GM18517 (cell line): Measurements from ENCODE around the gene SWI5.

Experiments used
- ATAC-seq: cut with Tn5 transposase; IDR thresholded peaks from one replicate; pipeline ENCODE4 v1.9.1; 2021; ENCODE audit warnings: mild to moderate bottlenecking, moderate library complexity; ENCODE audit not compliant: unreplicated experiment

The SWI5 gene

DNA sequence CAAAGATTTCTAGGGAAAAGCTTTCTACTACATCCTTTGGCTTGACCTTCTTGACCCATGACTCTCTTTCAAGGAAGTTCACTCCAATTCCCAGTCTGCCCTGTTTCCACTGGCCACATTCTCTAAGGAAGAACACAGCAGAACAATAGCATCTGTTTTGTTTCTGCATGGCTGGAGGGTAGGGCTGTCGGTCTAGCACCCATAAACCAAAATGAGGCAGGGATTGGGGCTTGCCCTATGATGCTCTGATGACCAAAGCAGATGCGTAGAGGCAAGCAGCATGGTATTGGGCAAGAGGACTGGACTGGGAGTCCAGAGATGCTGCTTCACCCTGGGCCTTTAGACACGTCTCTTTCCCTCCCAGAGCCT lies 24.4 kb upstream of the SWI5 start:
- ATAC-seq = no peak

DNA sequence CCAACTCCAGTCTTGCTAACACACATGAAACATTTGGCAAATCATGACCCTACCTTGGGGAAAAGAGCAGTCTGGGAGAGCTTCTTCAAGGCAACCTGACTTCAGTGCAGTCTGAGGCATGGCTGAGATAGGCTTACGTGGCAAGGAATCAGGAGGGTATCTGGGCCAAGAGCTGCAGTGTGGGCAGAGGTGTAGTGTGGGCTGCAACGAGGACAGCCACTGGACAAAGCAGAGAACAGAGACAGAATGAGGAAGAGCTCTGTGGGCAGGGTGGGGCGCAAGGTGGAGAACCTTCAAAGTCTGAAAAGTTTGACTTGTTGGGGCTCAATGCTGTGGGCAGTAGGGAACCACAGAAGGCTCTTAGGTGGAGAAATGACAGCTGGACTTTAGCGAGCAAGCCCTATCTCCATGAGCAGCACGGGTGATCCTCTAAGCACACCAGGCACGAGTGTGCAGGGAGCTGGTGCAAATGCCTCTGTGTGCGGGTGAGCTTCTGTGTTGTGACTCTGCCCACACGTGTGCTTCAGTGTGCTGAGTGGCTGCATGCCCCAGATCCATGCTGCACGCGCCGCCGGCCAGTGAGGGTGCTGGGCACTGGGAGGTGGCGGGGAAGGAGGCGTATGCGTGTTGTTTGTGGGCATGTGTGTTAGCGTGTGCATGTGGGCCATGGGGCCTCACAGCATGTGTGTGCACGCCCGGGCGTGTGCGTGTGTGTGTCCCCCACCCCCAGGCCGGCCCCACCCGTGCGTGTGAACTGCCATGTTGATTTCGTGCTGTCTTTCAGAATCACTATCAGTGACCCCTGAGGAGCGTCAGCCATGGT lies 23.5 kb upstream of the SWI5 start:
- ATAC-seq = no peak

DNA sequence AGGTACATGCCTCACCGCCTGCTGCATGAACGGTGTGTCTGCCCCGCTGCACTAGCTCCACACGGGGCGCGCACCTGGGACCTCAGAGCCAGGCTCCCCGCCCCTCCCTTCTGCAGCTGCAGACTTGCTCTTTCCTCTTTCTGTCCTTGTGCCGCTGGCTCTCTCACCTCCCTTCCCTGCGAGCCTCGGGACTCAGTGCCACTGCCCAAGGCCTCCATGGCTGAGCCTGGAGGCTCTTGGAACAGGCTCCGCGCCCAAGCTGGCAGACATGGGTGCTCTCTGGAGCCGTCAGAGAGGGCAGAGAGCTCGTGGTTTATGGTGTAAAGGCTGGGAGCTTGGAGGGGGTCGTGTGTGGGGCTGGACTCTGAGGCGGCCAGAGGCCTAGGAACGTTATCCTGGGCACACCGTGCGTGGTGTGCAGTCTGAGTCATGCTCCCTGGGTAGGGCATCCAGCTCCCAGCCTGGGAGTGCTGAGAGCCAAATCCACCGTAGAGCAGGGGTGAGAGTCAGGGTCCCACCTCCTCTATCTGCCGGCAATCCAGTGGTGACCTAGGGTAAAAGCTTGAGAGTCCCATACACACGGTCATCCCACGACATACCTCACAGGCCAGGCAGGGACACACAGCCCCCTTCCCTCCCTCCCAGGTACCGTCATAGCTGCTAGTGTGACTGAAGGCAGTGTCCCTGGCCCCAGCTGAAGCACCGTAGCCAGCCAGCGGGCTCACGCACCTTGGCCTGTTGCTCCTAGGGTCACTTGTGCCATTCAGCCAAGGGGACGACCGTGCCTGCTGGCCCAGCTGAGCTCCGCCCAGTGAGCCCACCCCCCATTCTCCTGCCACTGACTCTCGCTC lies 22.7 kb upstream of the SWI5 start:
- no peak for ATAC-seq

DNA sequence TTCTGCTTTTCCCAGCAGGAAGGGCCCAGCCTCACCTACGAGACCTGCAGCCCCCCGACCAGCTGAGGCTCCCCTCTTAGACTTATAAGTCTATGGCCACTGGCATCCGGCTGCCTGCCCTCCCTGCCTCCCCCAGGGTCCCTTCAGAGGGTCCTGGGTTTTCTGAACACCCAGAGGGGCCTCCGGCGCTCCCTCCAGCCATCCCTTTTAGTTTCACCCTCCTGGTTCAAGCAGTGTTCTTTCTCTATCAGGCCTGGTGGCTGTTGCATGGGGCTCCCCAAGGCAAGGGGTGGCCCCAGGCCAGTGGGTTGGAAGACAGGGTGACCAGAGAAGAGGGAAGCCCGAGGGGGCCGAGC lies 22.1 kb upstream of the SWI5 start:
- ATAC-seq = no peak

DNA sequence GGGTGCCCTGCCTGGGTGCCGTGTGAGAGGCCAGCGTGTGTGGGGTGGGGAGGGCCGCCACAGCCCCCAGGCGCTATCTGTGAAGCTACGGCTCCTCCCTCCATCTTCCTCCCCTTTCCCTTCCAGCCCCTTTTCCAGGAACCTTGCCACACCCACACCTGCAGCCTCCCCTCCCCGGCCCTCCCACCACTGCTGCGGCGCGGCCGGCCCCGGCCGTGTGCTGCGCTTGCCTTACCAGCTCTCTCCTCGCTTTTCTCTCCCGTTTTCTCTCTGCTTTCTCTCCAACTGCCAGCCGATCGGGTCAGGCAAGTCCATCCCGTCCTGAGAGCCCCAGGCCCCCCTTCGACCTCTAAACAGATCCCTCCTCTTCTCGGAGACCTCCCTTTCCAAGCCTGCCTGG lies 21.7 kb upstream of the SWI5 start:
- ATAC-seq = no peak

DNA sequence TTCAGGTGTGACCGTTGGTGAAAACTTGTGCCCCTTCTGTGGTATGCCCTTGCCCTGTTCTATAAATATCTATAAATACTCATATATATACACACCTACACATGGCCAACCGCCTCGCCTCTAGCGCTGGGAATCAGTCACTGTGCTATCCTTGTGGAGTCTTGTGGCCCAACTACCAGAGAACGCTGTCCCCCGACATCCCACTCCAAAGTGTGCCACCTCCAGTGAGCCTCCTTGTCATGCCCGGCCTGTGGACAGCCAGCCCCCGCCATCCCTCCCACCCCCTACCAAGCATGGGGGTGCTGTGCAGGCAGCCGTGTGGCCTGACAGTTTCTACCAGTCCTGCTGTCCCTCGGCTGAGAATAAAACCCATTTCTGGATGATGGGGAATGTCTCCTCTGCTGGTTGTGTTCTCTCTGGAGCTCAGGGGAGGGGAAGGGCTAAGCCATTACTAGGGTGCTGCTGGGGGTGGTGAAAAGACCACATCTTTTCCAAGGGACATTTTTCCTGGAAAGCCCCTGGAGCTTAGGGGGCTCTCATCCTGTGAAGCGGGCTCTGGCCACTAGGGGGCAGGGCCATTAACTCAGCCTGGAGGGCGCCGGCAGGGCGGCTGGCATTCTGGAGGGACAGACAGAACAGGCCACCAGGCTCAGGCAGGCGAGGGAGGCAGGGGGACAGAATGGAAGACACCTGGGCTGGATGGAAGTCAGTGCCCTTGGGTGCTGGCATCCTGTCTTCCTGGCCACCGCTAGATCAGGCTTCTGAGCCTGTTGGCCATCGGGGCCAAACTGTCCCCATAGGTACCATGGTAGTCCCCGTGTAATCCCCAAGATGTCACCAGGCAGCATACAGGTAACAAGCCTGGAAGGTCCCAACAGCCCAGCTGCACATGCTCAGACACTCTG lies 21.0 kb upstream of the SWI5 start:
- ATAC-seq = no peak

DNA sequence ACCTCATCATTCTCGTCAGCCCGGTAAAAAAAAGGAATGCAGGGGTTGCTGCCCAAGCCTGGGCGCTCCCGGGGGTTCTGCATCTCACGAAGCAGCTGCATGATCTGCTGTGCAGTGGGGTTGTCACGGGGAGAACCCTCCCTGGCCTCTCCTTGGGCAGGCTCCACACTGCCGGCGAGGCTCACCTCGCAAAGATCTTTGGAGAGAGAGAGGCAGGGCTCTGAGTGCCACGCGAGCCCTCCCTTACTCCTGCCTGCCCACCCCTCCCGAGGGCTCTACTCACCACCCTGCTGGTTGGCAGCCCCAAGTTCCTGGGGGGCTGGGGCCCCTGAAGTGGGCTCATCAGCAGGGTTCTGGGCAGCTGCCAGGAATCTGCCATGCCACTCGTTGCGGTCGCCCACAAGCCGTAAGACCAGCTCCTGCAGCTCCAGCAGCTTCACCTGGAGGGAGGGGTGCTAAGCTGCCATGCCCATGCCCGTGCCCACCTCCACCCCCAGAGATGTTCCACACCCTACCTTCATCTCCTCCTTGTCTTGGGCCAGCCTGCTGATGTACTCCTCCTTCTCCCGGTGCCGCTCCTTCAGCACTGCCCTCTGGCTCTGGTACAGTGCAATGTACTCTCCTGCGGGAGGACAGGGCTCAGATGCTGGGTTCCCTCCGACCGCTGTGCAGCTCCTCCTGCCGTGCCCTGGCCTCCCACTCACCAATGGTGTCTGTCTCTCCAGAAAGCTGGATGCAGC lies 18.8 kb upstream of the SWI5 start:
- no peak for ATAC-seq

DNA sequence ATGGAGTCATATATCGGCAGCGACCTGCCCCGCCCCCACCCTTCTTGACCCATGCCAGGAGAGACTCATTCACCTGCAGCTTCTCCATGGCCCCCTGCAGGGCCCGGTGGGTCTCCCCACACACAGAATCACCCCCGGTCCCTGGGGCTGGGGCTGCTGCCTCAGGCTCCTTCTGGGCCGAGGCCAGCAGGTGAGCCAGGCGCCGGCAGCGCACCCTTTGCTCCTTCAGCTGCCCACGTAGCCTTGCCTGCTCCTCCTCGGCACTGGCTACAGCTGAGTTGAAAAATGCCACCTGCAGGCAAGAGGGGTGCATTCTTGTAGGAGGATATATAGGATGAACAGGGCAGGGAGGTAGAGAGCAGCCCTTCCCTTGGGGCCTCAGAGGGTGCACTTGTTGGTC lies 18.2 kb upstream of the SWI5 start:
- no peak for ATAC-seq

DNA sequence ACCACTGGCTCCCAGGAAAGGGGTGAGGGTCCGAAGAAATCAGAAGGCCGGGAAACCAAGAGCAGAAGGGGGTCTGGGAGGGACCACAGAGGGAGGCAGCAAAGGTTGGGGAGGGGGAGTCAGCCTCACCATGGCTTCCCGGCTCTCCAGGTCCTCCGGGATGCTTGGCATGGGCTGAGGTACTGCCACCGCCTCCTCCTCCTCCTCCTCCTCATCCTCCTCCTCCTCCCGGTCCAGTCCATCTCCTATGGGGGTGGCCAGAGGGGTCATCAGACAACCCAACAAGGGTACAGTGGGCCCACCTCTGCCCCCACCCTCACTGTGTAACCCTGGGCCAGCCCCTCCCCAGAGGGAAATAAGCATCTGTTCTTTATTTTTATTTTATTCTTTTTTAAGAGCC lies 17.8 kb upstream of the SWI5 start:
- no peak for ATAC-seq

DNA sequence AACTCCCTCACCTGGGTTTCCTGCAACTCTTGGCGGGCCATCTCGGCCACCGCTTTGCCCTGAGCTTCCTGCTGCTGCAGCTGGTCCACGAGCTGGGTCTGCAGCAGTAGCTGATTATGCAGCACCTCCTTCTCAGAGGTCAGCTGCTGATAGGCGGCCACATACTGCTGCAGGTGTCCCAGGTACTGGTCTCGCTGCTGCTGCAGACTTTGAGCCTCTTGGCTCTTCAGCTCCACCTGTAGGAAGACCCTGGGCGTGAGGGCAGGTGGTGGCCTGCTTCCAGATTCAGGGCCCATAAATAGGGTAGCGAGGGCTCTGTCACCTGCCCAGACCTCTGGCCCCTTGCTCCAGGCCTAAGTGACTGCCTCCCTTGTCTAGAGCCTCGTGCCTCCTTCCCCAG lies 16.9 kb upstream of the SWI5 start:
- no peak for ATAC-seq

DNA sequence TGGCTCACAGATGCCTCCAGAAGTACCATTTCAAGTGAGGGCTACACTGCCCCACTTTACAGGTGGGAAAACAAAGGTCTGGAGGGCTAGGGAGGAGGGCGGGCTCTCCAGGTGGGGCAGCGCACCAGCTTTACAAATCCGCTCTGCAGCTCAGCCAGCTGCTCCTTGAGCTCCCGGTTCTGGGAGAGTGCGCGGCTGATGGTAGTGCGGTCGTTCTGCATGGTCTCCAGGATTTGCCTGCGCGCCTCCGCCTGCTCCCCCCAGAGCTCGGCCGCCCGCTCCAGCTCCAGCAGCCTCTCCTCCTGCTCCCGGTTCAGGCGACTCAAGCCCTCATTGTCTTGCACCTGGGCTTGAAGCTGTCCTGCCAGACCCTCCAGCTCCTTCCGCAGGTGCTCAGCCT lies 15.7 kb upstream of the SWI5 start:
- no peak for ATAC-seq

DNA sequence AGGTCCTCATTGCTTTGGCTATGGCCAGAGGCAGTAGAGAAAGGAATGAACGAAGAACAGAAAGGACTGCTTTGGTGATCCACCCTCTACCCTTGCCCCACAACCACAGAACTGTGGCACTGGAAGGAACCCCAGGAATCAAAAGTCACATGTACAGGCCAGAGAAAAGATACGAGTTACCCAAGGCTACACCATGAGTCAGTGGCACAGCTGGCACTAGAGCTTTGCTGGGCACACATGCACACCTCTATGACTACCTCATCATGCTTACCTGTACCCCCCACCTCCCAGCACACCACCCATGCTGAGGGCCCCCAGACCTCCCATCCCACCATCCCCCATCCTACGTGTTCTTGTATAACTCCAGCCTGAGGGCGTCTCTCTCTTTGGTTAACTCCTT lies 13.4 kb upstream of the SWI5 start:
- ATAC-seq = no peak

DNA sequence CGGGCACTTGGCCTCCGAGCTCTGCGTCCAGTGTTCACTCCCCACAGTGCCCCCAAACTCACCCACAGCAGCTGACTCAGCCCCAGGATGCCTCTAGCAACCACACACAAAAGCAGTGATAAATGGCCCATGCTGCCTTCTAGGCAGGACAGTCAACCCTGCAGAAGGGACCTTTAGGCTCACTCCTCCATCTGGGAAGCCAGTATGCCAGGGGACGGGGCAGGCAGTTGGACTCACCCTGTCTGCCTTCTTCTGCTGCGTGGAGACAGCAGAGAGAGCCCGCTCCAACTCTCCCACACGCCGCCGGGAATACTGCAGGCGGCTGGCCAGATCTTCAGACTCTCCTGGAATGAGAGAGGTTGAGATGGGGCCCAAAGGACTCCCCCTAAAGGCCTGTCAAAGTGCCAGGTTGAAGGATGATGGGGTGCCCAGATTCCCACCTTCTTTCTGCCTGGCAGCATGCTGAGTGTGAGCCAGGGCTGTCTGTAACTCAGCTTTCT lies 10.7 kb upstream of the SWI5 start:
- ATAC-seq = no peak

DNA sequence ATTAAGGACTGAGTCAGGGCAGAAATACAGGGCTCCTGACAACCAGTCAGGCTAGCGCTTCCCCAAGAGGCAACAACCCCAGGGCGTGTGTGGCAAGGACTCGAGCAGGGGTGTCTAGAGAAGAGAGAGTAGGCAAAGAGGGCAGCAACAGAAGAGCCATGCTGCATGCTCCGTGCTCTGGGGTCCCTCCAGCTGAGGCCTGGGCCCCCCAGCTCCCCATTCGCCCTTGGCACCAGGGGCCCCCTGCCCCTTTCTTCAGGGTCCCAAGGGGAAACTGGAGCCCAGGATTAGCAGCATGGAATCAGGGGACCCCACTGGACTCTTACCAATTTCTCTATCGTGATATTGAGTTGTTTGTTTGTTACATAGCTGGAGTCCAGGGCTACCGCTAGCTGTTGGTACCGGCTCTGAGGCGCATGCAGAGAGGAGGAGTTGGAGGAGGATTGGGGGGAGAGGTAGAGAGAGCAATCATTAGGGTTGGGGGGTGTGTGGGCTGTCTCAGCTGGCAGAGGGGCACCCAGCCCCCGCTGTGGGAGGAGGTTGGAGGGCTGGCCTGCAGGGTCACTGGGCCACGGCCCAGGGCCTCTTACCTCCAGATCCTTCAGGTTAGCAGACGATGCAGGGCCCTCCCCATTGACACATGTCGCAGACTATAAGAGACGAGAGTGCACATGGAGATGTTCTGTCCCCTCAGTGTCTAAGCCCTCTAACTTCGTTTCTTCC lies 9.0 kb upstream of the SWI5 start:
- no peak for ATAC-seq

DNA sequence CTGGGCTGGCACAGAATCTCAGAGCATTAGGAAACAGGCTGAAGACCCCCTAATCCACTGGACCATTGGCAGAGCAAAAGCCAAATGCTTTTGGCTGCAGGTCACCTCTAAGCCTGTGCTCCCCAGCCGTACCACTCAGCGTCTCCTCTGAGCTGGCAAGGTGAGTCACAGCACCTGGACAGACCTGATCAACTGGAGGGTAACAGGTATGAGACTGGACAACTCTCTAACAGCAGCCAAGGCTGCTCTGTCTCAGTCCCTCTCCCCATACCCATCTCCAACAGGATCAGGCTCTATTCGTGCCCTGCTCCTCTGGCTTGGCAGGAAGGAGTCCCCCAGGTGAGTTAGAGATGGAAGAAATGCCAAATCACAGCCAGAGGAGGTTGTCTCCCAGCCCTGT lies 5.0 kb upstream of the SWI5 start:
- ATAC-seq = no peak

DNA sequence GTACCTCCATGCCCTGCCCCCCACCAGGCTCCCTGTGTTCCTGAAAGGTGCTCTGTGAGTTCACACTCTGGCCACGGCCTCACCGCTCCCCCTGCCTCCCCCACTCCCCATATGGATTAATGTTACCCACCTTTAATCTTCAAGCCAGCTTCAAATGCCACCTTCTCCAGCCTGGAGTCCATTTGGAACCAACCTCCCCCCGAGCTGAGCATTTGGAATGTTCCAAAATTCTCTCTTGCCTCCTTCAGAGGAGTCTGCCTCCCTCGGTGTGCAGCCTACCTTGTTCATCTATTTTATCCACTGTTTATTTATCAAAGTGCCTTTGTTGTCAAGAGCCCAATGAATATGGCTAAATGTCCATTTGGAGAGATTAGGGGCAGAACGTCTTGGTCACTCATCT lies 4.6 kb upstream of the SWI5 start:
- no peak for ATAC-seq

DNA sequence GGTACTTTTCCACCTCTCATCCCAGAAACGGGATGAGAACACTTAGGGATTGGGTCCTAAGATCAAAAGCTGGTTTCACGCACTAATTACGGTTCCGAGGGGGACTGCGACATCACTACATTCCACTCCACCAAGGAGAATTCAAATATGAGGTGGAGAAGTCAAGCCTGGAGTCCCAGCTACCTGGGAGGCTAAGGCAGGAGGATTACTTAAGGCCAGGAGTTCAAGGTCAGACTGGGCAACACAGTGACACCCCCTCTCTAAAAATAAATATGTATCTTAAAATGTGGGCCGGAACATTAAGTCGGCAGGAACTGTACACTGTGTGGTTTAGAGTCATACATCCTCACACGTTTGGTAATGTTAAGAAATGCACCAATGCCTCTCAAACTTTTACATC lies 1.8 kb upstream of the SWI5 start:
- ATAC-seq = no peak

DNA sequence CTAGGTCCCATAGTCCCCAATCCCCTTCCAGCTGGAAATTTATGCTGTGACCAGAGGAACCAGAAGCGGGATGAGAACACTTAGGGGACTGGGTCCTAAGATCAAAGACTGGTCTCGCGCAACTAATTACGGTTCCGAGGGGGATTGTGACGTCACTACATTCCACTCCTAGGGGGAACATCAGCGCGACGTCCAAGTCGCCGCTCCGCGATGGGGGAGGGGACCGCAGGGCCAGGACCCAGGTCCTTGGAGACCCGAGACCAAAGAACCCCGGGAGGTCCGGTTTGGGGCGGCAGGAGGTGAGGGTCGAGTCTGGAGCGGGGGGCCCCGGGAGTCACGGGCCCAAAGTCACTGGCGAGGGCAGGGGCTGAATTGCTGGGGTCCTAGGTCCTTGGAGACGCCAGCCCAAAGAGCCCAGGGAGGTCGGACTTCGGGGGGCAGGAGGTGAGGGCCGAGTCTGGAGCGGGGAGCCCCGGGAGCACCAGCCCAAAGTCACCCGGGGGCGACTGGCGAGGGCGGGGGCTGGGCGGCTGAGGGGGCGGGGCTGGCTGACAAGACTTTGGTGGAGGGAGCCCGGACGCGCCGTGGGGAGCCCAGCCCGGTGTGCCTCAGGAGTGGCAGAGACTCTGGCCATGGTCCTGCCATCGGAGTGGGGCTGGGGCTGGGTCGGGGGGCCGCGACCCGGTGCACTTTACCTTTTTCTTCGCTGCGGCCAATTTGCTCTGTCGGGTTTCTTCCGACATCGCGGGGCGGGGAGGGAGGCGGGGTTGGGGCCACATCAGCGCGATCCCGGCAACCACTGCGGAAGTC lies 673 bp upstream of the SWI5 start, which contains the start of gene GOLGA2:
TSS of gene GOLGA2 (minus strand) at position 810 of the 810 bp plus-strand sequence. CDS start at position 779, 31 bp downstream.
- ATAC-seq = peak; percentile 44
